IPS DF 4.7 (cell line): ENCODE measurements around the gene LARP4B.

ENCODE experiments used
- DNase-seq: peaks from one replicate; pipeline ENCODE4 v3.0.0-alpha.2; 2013; ENCODE audit warnings: low spot score; ENCODE audit errors: extremely low read depth

The LARP4B gene

GRCh38 chr10:789831-790701, 141.4 kb downstream of the LARP4B start:
- DNase-seq = no peak

- no peak for DNase-seq
Observed at GRCh38 chr10:788796-789748, 142.4 kb downstream of the LARP4B start.

- DNase-seq = no peak
Observed at GRCh38 chr10:787933-788651, 143.4 kb downstream of the LARP4B start.

GRCh38 chr10:786633-787474, 144.7 kb downstream of the LARP4B start:
- no peak for DNase-seq

GRCh38 chr10:785861-786214, 145.7 kb downstream of the LARP4B start:
- DNase-seq = no peak

- DNase-seq = no peak
Observed at GRCh38 chr10:785089-785860, 146.2 kb downstream of the LARP4B start.

GRCh38 chr10:784403-785088, 147.0 kb downstream of the LARP4B start:
- DNase-seq = no peak

GRCh38 chr10:782751-783648, 148.5 kb downstream of the LARP4B start:
- no peak for DNase-seq

GRCh38 chr10:780536-781524, 150.7 kb downstream of the LARP4B start:
- DNase-seq = no peak

- DNase-seq = no peak
Observed at GRCh38 chr10:778626-779330, 152.7 kb downstream of the LARP4B start.

GRCh38 chr10:777913-778479, 153.5 kb downstream of the LARP4B start:
- no peak for DNase-seq

GRCh38 chr10:776772-777171, 154.7 kb downstream of the LARP4B start:
- no peak for DNase-seq

GRCh38 chr10:775245-776075, 156.0 kb downstream of the LARP4B start:
- no peak for DNase-seq

GRCh38 chr10:774661-775244, 156.8 kb downstream of the LARP4B start:
- DNase-seq = no peak

- no peak for DNase-seq
Observed at GRCh38 chr10:774223-774622, 157.3 kb downstream of the LARP4B start.
